Measurements from ENCODE around the gene TRAPPC8. TPM values are rescaled to one million over a fixed set of nuclear protein-coding genes. Genes with fewer than 3 reads are reported as not detected.
"Not testable (repeated sequence)": the region's sequence is repeated elsewhere in the genome, so short reads cannot be mapped to it uniquely, and the experiment has no call there.

TRAPPC8 gene
- total RNA-seq, 4 donors from 2014 or later, result 43.7 to 58.6 (median 48.3) TPM

- no peak for TF ChIP-seq CTCF (IDR thresholded peaks at IDR 0.05)
- no peak for TF ChIP-seq POLR2A (IDR thresholded peaks at IDR 0.05)
- Histone ChIP-seq H3K36me3 (peaks cover 0 to 38% (median 0%) of the 10 kb centered on the region in 3 donors), H3K9me3 (no peaks in the 10 kb centered on the region), H3K4me3 (no peak overlapping the region), H3K4me1 (no peaks in the 10 kb centered on the region), H3K27me3 (no peaks in the 10 kb centered on the region), H3K27ac (no peak overlapping the region)
- DNase-seq, result no peak
These were observed 114.3 kb downstream of the TRAPPC8 start for GRCh38 chr18:31828613-31829012.

- H3K36me3 ChIP-seq, result peaks cover 0 to 29% (median 0%) of the 10 kb centered on the region in 3 donors
- H3K27me3 ChIP-seq, H3K27ac ChIP-seq, H3K4me1 ChIP-seq, H3K4me3 ChIP-seq, DNase-seq, H3K9me3 ChIP-seq: not testable (repeated sequence)
These were observed 116.1 kb downstream of the TRAPPC8 start for GRCh38 chr18:31826673-31827325.

GRCh38 chr18:31825772-31826171, 117.2 kb downstream of the TRAPPC8 start:
- peaks cover 0 to 20% (median 0%) of the 10 kb centered on the region in 3 donors for H3K36me3 ChIP-seq
- H3K27me3 ChIP-seq, result no peaks in the 10 kb centered on the region
- H3K9me3 ChIP-seq, result no peaks in the 10 kb centered on the region
- H3K4me1 ChIP-seq, result no peaks in the 10 kb centered on the region
- TF ChIP-seq CTCF (IDR thresholded peaks at IDR 0.05) (no peak), POLR2A (IDR thresholded peaks at IDR 0.05) (no peak)
- no peak for DNase-seq
- H3K27ac ChIP-seq, result no peak overlapping the region
- H3K4me3 ChIP-seq, result no peak overlapping the region

- Histone ChIP-seq H3K27ac (no peak overlapping the region), H3K9me3 (no peaks in the 10 kb centered on the region), H3K4me1 (no peaks in the 10 kb centered on the region), H3K4me3 (no peak overlapping the region), H3K27me3 (no peaks in the 10 kb centered on the region), H3K36me3 (no peaks in the 10 kb centered on the region)
- TF ChIP-seq POLR2A (IDR thresholded peaks at IDR 0.05), result no peak
- TF ChIP-seq CTCF (IDR thresholded peaks at IDR 0.05), result no peak
- no peak for DNase-seq
These were observed 121.3 kb downstream of the TRAPPC8 start for GRCh38 chr18:31821545-31822171.

- TF ChIP-seq POLR2A (IDR thresholded peaks at IDR 0.05) (no peak), CTCF (IDR thresholded peaks at IDR 0.05) (no peak)
- Histone ChIP-seq H3K4me1 (no peaks in the 10 kb centered on the region), H3K36me3 (no peaks in the 10 kb centered on the region), H3K27me3 (no peaks in the 10 kb centered on the region), H3K27ac (no peak overlapping the region), H3K9me3 (no peaks in the 10 kb centered on the region), H3K4me3 (no peak overlapping the region)
- no peak for DNase-seq
These were observed 123.1 kb downstream of the TRAPPC8 start for GRCh38 chr18:31819925-31820229.

GRCh38 chr18:31819106-31819924, 123.6 kb downstream of the TRAPPC8 start:
- Histone ChIP-seq H3K36me3 (no peaks in the 10 kb centered on the region), H3K4me1 (no peaks in the 10 kb centered on the region), H3K4me3 (no peak overlapping the region), H3K9me3 (no peaks in the 10 kb centered on the region), H3K27me3 (no peaks in the 10 kb centered on the region), H3K27ac (no peak overlapping the region)
- TF ChIP-seq CTCF (IDR thresholded peaks at IDR 0.05), result peak in 5 of 6 experiments; percentile 31 to 87 (median 80)
- no peak for TF ChIP-seq POLR2A (IDR thresholded peaks at IDR 0.05)
- no peak for DNase-seq

Data from Peyer's patch (tissue), 4 donors.